ENCODE measurements around the gene OTOGL.

The OTOGL gene

GRCh38 chr12:80325167-80325959, 226.0 kb downstream of the OTOGL start:
- Histone ChIP-seq H3K27me3 (replicated peaks; ENCODE audit: control insufficient read depth, insufficient read depth, low read length) (no peaks in the 10 kb centered on the region), H3K4me3 (replicated peaks; ENCODE audit: low read depth, low read length) (no peak overlapping the region), H3K36me3 (ENCODE audit: control insufficient read depth, insufficient read depth, low read length) (no peaks in the 10 kb centered on the region)
- DNase-seq (ENCODE audit: extremely low read depth, insufficient read length), result no peak
- TF ChIP-seq CTCF (IDR thresholded peaks at IDR 0.05; ENCODE audit: insufficient read depth, low read length, poor library complexity, severe bottlenecking), result no peak

- Histone ChIP-seq H3K27me3 (replicated peaks; ENCODE audit: control insufficient read depth, insufficient read depth, low read length) (no peaks in the 10 kb centered on the region), H3K4me3 (replicated peaks; ENCODE audit: low read depth, low read length) (no peak overlapping the region), H3K36me3 (ENCODE audit: control insufficient read depth, insufficient read depth, low read length) (no peaks in the 10 kb centered on the region)
- no peak for DNase-seq (ENCODE audit: extremely low read depth, insufficient read length)
- no peak for TF ChIP-seq CTCF (IDR thresholded peaks at IDR 0.05; ENCODE audit: insufficient read depth, low read length, poor library complexity, severe bottlenecking)
Observed at GRCh38 chr12:80332827-80333226, 233.5 kb downstream of the OTOGL start.

- H3K27me3 ChIP-seq (replicated peaks; ENCODE audit: control insufficient read depth, insufficient read depth, low read length), result no peaks in the 10 kb centered on the region
- no peaks in the 10 kb centered on the region for H3K36me3 ChIP-seq (ENCODE audit: control insufficient read depth, insufficient read depth, low read length)
- no peak for TF ChIP-seq CTCF (IDR thresholded peaks at IDR 0.05; ENCODE audit: insufficient read depth, low read length, poor library complexity, severe bottlenecking)
- DNase-seq (ENCODE audit: extremely low read depth, insufficient read length), result no peak
- no peak overlapping the region for H3K4me3 ChIP-seq (replicated peaks; ENCODE audit: low read depth, low read length)
Observed at GRCh38 chr12:80352474-80352873, 253.1 kb downstream of the OTOGL start.

GRCh38 chr12:80353254-80353653, 253.9 kb downstream of the OTOGL start:
- DNase-seq (ENCODE audit: extremely low read depth, insufficient read length), result no peak
- TF ChIP-seq CTCF (IDR thresholded peaks at IDR 0.05; ENCODE audit: insufficient read depth, low read length, poor library complexity, severe bottlenecking), result no peak
- no peak overlapping the region for H3K4me3 ChIP-seq (replicated peaks; ENCODE audit: low read depth, low read length)
- H3K36me3 ChIP-seq (ENCODE audit: control insufficient read depth, insufficient read depth, low read length), result no peaks in the 10 kb centered on the region
- no peaks in the 10 kb centered on the region for H3K27me3 ChIP-seq (replicated peaks; ENCODE audit: control insufficient read depth, insufficient read depth, low read length)

- no peaks in the 10 kb centered on the region for H3K27me3 ChIP-seq (replicated peaks; ENCODE audit: control insufficient read depth, insufficient read depth, low read length)
- no peaks in the 10 kb centered on the region for H3K36me3 ChIP-seq (ENCODE audit: control insufficient read depth, insufficient read depth, low read length)
- TF ChIP-seq CTCF (IDR thresholded peaks at IDR 0.05; ENCODE audit: insufficient read depth, low read length, poor library complexity, severe bottlenecking), result no peak
- H3K4me3 ChIP-seq (replicated peaks; ENCODE audit: low read depth, low read length), result no peak overlapping the region
- no peak for DNase-seq (ENCODE audit: extremely low read depth, insufficient read length)
Observed at GRCh38 chr12:80356097-80356496, 256.8 kb downstream of the OTOGL start.

Data from GM06990 (cell line).